ENCODE measurements around the gene ERN1. TPM values are rescaled to one million over a fixed set of nuclear protein-coding genes. Genes with fewer than 3 reads are reported as not detected.

The ERN1 gene
- total RNA-seq, 1 donor from 2014 or later = 7.1 TPM

- DNase-seq (ENCODE audit: missing footprints) (peak; percentile 89), ATAC-seq (no peak)
- intact Hi-C loops (cut with DNase I) = no loop called here
Observed at GRCh38 chr17:64077379-64077778, 52.6 kb downstream of the ERN1 start.

- ATAC-seq = no peak
- intact Hi-C loops (cut with DNase I) = no loop called here
- no peak for DNase-seq (ENCODE audit: missing footprints)
Observed at GRCh38 chr17:64075913-64076312, 54.0 kb downstream of the ERN1 start.

- no peak for DNase-seq (ENCODE audit: missing footprints)
Observed at GRCh38 chr17:64074704-64075426, 55.1 kb downstream of the ERN1 start.

GRCh38 chr17:64073771-64074703 is 55.9 kb downstream of the ERN1 start:
- intact Hi-C loops (cut with DNase I) = no loop called here
- ATAC-seq = peak; percentile 48

More at GRCh38 chr17:64074704-64075426, 55.1 kb downstream of the ERN1 start:
- intact Hi-C loops (cut with DNase I) = no loop called here
- ATAC-seq = peak; percentile 35

GRCh38 chr17:64071111-64071510 is 58.8 kb downstream of the ERN1 start:
- DNase-seq (ENCODE audit: missing footprints) (no peak), ATAC-seq (no peak)
- intact Hi-C loops (cut with DNase I) = no loop called here

More at GRCh38 chr17:64073771-64074703, 55.9 kb downstream of the ERN1 start:
- DNase-seq (ENCODE audit: missing footprints) = no peak

- DNase-seq (ENCODE audit: missing footprints) (no peak), ATAC-seq (no peak)
- intact Hi-C loops (cut with DNase I) = no loop called here
Observed at GRCh38 chr17:64070213-64070612, 59.7 kb downstream of the ERN1 start.

- no peak for ATAC-seq
- intact Hi-C loops (cut with DNase I) = loop anchor here (10.0 kb wide), 1 partner anchor 216 kb away; no protein-coding TSS in a partner anchor
- DNase-seq (ENCODE audit: missing footprints) = no peak
Observed at GRCh38 chr17:64069143-64069542, 60.8 kb downstream of the ERN1 start.

GRCh38 chr17:64067657-64068056 is 62.3 kb downstream of the ERN1 start:
- DNase-seq (ENCODE audit: missing footprints) (no peak), ATAC-seq (no peak)
- intact Hi-C loops (cut with DNase I) = loop anchor here (10.0 kb wide), 1 partner anchor 217 kb away; no protein-coding TSS in a partner anchor

GRCh38 chr17:64066716-64067115 is 63.2 kb downstream of the ERN1 start:
- no peak for DNase-seq (ENCODE audit: missing footprints)
- no peak for ATAC-seq
- intact Hi-C loops (cut with DNase I) = loop anchor here (10.0 kb wide), 1 partner anchor 218 kb away; no protein-coding TSS in a partner anchor

- ATAC-seq (no peak), DNase-seq (ENCODE audit: missing footprints) (no peak)
- intact Hi-C loops (cut with DNase I) = loop anchor here (10.0 kb wide), 1 partner anchor 220 kb away; no protein-coding TSS in a partner anchor
Observed at GRCh38 chr17:64065161-64065560, 64.8 kb downstream of the ERN1 start.

- intact Hi-C loops (cut with DNase I) = loop anchor here (5.0 to 10.0 kb wide), 2 partner anchors 68 to 220 kb away; partner anchors contain the start of gene ERN1
- ATAC-seq (no peak), DNase-seq (ENCODE audit: missing footprints) (no peak)
Observed at GRCh38 chr17:64064331-64064730, 65.6 kb downstream of the ERN1 start.

- DNase-seq (ENCODE audit: missing footprints) (peak; percentile 81), ATAC-seq (peak; percentile 55)
- intact Hi-C loops (cut with DNase I) = loop anchor here (5.0 to 10.0 kb wide), 2 partner anchors 69 to 221 kb away; partner anchors contain the start of gene ERN1
Observed at GRCh38 chr17:64063766-64064224, 66.1 kb downstream of the ERN1 start.

GRCh38 chr17:64063088-64063487 is 66.9 kb downstream of the ERN1 start:
- ATAC-seq (peak; percentile 27), DNase-seq (ENCODE audit: missing footprints) (no peak)
- intact Hi-C loops (cut with DNase I) = loop anchor here (5.0 to 10.0 kb wide), 2 partner anchors 69 to 222 kb away; partner anchors contain the start of gene ERN1

- DNase-seq (ENCODE audit: missing footprints) (no peak), ATAC-seq (no peak)
- intact Hi-C loops (cut with DNase I) = loop anchor here (5.0 to 10.0 kb wide), 2 partner anchors 71 to 223 kb away; partner anchors contain the start of gene ERN1
Observed at GRCh38 chr17:64061178-64061898, 68.6 kb downstream of the ERN1 start.

- ATAC-seq (no peak), DNase-seq (ENCODE audit: missing footprints) (no peak)
- intact Hi-C loops (cut with DNase I) = loop anchor here (5.0 to 10.0 kb wide), 2 partner anchors 72 to 224 kb away; partner anchors contain the start of gene ERN1
Observed at GRCh38 chr17:64060331-64060730, 69.6 kb downstream of the ERN1 start.

GRCh38 chr17:64059756-64060155 is 70.2 kb downstream of the ERN1 start:
- no peak for DNase-seq (ENCODE audit: missing footprints)
- intact Hi-C loops (cut with DNase I) = loop anchor here (5.0 to 10.0 kb wide), 2 partner anchors 73 to 225 kb away; partner anchors contain the start of gene ERN1
- ATAC-seq = no peak

GRCh38 chr17:64058621-64059020 is 71.3 kb downstream of the ERN1 start:
- DNase-seq (ENCODE audit: missing footprints) (no peak), ATAC-seq (no peak)
- intact Hi-C loops (cut with DNase I) = no loop called here

- intact Hi-C loops (cut with DNase I) = no loop called here
- ATAC-seq (no peak), DNase-seq (ENCODE audit: missing footprints) (no peak)
Observed at GRCh38 chr17:64057701-64058263, 72.2 kb downstream of the ERN1 start.

Measured in Right ventricle myocardium inferior (tissue), 1 donor.